Measurements from ENCODE around the gene GARIN5B.

GRCh38 chr19:55362990-55363716 is at the start of gene GARIN5B:
- TF ChIP-seq CTCF (conservative IDR thresholded peaks at IDR 0.05; ENCODE audit: low read depth, low read length) (no peak), EZH2 (IDR thresholded peaks at IDR 0.05; ENCODE audit: borderline replicate concordance, low read depth, low read length, poor library complexity, severe bottlenecking) (no peak)
